Right forelimb (tissue), 1 donor: ENCODE measurements around the gene PACS1.

ENCODE experiments used
- DNase-seq: peaks from one replicate; pipeline ENCODE4 v3.0.0-alpha.2; 2018

Gene PACS1

DNA sequence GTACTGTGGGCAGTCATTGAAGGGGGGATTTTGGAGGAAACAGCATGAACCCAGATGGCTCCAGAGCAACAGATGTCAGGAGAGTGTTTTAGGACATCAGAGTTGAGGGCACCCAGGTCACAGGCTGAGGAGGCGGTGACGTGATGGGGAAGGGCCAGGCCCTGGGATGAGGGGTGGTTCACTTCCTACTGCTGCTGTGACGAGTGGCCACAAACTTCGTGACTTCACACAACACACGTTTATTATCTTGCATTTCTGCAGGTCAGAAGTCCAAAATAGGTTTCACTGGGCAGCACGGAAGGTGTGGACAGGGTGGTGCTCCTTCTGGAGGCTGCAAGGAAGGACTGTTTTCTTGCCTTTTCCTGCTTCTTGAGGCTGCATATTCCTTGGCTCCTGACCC lies 120.7 kb downstream of the PACS1 start:
- DNase-seq: no peak

- no peak for DNase-seq
These were observed 122.2 kb downstream of the PACS1 start for GRCh38 chr11:66192181-66192863.

GRCh38 chr11:66194391-66194790 lies 124.3 kb downstream of the PACS1 start:
- no peak for DNase-seq

DNA sequence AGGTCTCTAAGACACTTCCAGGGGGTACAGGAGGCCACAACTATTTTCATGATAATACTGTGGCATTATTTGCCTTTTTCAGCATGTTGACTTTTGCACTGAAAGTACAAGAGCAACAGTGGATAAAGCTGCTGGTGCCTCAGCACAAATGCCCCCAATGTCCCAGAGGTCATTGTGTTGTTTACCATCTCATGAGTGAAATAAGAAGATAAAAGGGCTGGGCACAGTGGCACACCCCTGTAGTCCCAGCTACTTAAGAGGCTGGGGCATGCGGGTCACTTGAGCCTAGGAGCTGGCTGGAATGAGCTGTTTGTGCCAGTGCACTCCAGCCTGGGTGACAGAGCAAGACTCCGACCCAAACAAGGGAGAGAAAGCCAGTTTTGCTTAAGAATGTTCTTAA lies 125.8 kb downstream of the PACS1 start:
- DNase-seq: no peak

- no peak for DNase-seq
These were observed 133.8 kb downstream of the PACS1 start for GRCh38 chr11:66203847-66204246.

DNA sequence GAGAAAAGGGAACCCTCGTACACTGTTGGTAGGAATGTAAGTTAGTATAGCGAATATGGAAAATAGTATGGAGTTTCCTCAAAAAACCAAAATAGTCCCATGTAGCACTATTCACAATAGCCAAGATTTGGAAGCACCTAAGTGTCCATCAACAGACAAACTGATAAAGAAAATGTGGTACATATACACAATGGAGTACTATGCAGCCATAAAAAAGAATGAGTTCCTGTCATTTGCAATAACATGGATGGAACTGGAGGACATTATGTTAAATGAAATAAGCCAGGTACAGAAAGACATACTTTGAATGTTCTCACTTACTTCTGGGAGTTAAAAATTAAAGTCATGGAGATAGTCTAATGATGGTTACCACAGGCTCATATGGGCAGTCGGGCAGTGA lies 134.3 kb downstream of the PACS1 start:
- DNase-seq: no peak

DNA sequence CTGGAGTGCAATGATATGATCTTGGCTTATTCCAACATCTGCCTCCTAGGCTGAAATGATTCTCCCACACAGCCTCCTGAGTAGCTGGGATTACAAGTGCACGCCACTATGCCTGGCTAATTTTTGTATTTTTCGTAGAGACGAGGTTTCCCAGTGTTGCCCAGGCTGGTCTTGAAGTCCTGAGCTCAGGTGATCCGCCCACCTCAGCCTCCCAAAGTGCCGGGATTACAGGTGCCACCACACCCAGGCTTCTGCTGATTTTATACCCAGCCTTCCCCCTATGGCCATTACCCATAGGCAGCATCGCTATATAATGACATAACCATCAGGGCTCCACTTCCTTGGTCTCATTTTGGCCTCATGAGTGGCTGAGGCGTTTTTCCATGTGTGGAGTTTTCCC lies 137.7 kb downstream of the PACS1 start:
- DNase-seq: no peak

DNA sequence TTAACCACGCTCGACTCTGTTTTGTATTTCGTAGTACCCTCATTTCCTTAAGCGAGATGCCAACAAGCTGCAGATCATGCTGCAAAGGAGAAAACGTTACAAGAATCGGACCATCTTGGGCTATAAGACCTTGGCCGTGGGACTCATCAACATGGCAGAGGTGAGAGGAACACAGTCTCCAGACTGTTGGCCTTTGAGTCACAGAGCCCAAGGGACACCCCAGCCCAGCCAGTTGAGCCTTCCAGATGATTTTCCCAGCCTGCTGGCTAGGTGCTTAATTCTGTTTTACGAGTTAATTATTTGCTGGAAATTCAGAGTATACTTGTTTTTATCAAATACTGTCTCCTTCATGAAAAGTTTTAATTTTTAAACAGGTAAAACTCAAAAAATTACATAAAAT lies 141.0 kb downstream of the PACS1 start:
- no peak for DNase-seq

DNA sequence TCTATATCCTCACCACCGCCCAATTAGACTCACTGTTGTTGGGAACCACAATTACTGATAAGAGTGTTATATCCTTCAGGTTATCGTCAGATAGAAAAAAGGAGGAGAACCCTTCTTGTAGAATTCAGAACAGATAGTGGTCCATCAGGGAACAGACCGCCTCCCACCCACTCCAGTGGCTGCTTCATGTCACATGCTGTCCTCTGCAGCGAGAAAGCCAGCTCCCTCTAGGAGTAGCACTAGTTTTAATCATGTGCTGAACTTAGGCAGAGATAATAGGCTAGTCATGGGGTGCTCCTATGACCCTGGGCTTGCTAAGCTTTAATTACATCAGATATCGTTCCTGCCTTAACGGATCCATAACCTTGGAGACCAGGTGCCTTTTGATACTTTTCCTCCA lies 146.8 kb downstream of the PACS1 start:
- DNase-seq: no peak

- DNase-seq: no peak
These were observed 148.0 kb downstream of the PACS1 start for GRCh38 chr11:66218036-66218435.

GRCh38 chr11:66218846-66219620 lies 149.0 kb downstream of the PACS1 start:
- no peak for DNase-seq

DNA sequence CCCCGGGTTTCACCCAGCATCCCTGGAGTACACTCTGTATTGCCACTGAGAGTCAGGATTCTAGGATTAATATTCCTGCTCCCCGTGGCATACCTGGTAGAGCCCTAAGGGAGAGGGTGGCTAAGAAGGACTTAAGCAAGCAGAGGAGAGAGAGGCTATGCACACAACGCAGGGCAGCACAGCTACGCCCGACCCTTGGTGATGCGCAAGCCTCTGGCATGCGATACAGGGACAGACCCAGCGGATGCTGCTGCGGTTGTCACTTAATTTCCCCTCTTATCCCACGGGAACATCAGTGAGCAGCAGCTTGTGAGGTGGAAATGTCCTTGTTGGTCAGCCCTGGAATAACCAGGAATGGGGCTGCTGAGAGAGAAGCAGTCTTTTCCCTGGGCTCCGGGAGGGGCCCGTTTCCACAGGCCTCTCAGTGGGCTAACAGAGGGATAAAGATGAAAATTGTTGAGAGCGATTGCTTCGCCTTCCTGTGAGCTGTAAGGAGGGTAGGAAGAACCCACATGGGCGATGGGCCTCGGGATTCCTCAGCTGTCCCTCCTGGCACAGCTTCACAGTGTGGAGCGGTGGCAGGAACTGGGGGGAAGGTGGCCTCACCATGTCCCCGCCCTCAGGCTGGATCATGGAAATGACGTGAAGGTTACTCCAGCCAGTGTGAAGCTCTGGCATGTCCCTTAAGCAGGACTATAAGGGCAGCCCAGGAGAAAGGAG lies 149.9 kb downstream of the PACS1 start:
- no peak for DNase-seq

DNA sequence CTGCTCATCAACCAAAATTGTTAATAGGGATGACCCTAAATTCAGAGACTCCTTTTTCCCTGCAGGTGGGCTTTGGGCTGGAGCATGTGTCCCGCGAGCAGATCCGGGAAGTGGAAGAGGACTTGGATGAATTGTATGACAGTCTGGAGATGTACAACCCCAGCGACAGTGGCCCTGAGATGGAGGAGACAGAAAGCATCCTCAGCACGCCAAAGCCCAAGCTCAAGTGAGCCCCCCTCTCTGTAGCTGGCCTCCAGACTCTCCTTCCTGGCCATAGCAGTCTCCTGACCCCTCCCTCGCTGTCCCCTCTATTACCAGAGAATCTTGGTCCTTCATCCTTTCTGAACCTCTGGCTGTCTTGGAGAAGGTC lies 150.5 kb downstream of the PACS1 start:
- no peak for DNase-seq

GRCh38 chr11:66221012-66221411 lies 150.9 kb downstream of the PACS1 start:
- DNase-seq: no peak

GRCh38 chr11:66221726-66222236 lies 151.7 kb downstream of the PACS1 start:
- DNase-seq: no peak

DNA sequence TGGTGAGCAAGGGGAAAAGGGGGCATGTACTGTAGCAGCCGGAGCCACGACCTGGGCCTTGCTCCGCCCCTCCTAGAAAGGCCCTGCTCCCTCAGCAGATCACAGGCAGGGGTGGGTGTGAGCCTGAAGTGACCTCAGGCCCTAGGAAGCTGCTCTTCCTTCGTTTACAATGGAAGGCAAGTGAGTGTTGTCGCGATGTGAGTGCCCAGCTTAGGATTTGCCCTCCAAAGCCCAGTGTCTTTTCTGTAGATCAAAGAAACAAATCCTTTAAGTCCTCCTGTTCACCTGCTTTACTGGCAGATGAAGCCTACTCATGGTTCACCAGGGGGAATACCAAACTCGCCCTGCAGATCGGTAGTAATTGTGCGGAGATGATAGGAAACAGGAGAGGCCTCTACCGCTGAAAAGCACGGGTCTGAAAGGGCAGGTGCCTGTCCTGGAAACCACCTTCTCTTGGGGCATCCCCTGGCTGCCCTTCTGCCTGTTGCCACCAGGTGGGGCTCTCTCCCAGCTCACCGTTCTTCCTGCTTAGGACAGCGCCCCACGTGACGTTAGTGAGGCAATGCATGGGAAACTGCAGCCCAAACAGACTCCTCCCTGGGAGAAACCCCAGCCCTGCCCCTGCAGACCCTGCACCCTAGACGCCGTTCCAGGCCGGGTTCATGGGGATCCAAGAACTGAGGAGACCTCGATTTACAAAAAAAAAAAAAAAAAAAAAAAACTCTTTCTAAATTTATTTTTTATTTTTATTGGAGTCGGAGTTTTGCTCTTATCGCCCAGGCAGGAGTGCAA lies 152.5 kb downstream of the PACS1 start:
- DNase-seq: peak; percentile 87

DNA sequence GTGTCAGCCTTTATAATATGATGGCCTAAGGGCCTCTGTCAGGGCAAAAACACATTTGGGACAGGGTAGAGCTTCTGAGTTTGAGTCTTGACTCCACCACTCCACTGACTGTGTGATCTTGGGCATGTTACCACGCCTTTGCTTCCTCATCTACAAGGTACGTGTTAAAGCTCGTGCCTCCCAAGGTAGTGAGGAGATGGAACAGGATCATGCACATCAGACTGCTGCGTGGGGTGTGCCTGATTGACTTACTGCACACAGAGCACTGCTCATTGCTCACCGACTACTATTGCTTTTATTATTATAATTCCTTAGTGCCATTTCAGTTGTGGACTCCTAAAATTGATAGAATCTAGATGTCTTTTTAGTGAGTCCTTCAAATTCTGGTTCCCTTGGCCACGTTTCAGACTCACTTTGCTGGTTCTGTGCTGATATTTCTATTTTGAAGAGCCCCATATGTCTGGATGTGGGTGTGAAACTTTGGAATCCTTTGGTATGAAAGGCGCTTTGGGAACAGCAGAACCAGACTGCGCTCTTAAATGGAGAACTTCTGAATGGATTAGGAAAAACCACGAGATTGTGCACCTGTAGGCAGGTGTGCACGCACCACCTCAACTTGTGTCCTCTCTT lies 154.3 kb downstream of the PACS1 start:
- DNase-seq: no peak

GRCh38 chr11:66225066-66225465 lies 155.0 kb downstream of the PACS1 start:
- no peak for DNase-seq

DNA sequence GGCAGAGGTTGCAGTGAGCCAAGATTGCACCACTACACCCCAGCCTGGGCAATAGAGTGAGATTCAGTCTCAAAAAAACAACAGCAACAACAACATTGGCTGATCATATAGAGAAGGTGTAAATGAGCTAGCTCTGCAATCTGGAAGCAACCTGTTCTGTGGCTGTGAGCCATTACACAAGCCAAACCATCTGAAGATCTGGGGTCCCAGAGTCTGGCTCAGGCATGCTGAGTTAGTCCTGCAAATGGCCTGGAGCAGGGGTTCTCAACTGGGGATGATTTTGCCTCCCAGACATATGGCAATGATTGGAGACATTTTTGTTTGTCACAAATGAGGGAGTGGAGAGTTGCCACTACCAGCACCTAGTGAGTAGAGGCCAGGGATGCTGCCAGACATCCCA lies 156.0 kb downstream of the PACS1 start:
- no peak for DNase-seq

DNA sequence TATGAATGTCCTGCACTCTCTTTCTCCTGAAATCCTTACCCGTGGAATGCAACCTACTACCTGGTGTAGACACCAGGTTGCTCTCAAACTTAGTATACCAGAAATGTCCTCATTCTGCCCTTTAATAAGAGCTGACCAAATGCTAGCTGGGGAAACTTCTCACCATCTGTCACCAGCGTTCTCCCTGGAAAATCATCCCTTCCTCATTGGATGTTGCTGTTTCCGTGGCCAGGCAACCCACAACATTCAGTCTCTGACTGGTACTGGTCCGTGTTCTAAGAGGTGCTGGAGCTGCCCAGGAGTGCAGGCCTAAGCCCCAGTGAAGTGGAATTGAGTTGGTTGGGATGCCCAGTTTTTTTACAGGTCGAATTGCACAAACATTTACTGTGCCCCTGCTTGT lies 157.6 kb downstream of the PACS1 start:
- no peak for DNase-seq

GRCh38 chr11:66228521-66228920 lies 158.4 kb downstream of the PACS1 start:
- DNase-seq: no peak

DNA sequence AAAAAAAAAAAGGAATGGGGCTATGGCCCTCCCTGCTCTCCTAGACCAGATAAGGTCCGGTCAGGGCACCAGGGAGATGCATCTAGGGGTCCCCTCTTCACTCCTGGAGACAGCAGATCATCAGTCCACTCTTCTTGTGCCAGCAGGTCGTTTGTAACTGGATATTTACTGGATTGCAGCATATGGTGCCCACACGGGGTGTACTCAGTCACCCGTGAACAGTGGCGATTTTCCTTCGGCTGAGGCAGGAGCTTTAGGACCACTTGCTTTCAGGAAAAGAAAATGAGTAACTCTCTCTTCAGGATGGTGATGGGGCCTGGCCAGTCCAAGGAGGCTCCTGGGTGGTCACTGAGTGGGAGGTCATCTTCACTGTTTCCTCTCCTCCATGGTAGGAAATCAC lies 160.1 kb downstream of the PACS1 start:
- no peak for DNase-seq

DNA sequence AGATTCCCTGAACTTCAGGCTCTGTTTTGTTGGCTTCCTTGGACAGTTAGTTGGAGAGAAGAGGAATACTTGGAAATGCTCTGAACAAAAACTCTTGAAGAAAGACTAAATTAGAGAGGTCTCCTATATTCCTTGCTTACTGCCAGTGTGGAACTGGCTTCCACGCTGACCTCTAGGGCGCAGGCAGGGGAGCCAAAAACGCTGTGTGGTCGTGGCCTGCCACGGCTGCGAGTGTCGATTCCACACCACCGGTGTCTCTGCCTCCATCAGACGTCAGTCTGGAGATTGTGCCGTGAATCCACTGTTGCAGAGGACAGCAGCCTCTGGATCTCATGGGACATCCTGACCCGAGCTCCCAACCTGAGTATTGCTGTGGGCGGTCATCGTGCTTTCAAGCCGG lies 160.9 kb downstream of the PACS1 start:
- DNase-seq: no peak
